GM19239 (cell line): Measurements from ENCODE around the gene NPHS1.
"Not testable (repeated sequence)": the region's sequence is repeated elsewhere in the genome, so short reads cannot be mapped to it uniquely, and the experiment has no call there.

ENCODE experiments used
- DNase-seq: peaks from one replicate; pipeline ENCODE4 v3.0.0; 2011; ENCODE audit warnings: low spot score; ENCODE audit not compliant: insufficient read length
- FAIRE-seq: peaks from 2 replicates; lab custom pipeline; 2011; peaks lifted over from hg19 to GRCh38; lab: Jason Lieb, UNC

NPHS1 gene

GRCh38 chr19:35852029-35852780 is at the start of gene NPHS1:
Gene NPHS1, minus strand, starts transcription at chr19:35852504. Its CDS starts 667 bp downstream, at chr19:35851837.
- DNase-seq, result no peak
- no peak for FAIRE-seq

GRCh38 chr19:35901055-35901644 is 48.8 kb upstream of the NPHS1 start:
- FAIRE-seq (no peak), DNase-seq (no peak)

GRCh38 chr19:35899547-35900214 is 47.4 kb upstream of the NPHS1 start:
- FAIRE-seq, result peak; percentile 98
- peak; percentile 87 for DNase-seq

- FAIRE-seq, result no peak
- no peak for DNase-seq
These were observed 46.1 kb upstream of the NPHS1 start for GRCh38 chr19:35898499-35898809.

GRCh38 chr19:35897706-35898451 is 45.6 kb upstream of the NPHS1 start:
- no peak for FAIRE-seq
- DNase-seq, result no peak

- FAIRE-seq, result no peak
These were observed 44.3 kb upstream of the NPHS1 start for GRCh38 chr19:35896643-35897040.

GRCh38 chr19:35895911-35896642 is 43.8 kb upstream of the NPHS1 start:
- DNase-seq (no peak), FAIRE-seq (no peak)

More at GRCh38 chr19:35896643-35897040, 44.3 kb upstream of the NPHS1 start:
- no peak for DNase-seq

GRCh38 chr19:35894342-35894741 is 42.0 kb upstream of the NPHS1 start:
- DNase-seq (no peak), FAIRE-seq (no peak)

GRCh38 chr19:35891819-35892218 is 39.5 kb upstream of the NPHS1 start:
- not testable (repeated sequence) for FAIRE-seq

GRCh38 chr19:35890113-35890650 is 37.9 kb upstream of the NPHS1 start:
- no peak for DNase-seq
- no peak for FAIRE-seq

More at GRCh38 chr19:35891819-35892218, 39.5 kb upstream of the NPHS1 start:
- DNase-seq, result not testable (repeated sequence)

- FAIRE-seq (no peak), DNase-seq (no peak)
These were observed 37.2 kb upstream of the NPHS1 start for GRCh38 chr19:35889370-35890112.

- no peak for DNase-seq
- FAIRE-seq, result no peak
These were observed 36.1 kb upstream of the NPHS1 start for GRCh38 chr19:35888398-35888797.

GRCh38 chr19:35887197-35887596 is 34.9 kb upstream of the NPHS1 start:
- no peak for FAIRE-seq
- no peak for DNase-seq

- DNase-seq, result no peak
- FAIRE-seq, result no peak
These were observed 33.6 kb upstream of the NPHS1 start for GRCh38 chr19:35885904-35886303.

- DNase-seq, result no peak
- no peak for FAIRE-seq
These were observed 33.0 kb upstream of the NPHS1 start for GRCh38 chr19:35885225-35885738.

GRCh38 chr19:35883882-35884281 is 31.6 kb upstream of the NPHS1 start:
- FAIRE-seq (no peak), DNase-seq (no peak)

- FAIRE-seq, result peak; percentile 86
- no peak for DNase-seq
These were observed 30.0 kb upstream of the NPHS1 start for GRCh38 chr19:35882114-35882832.

- DNase-seq (no peak), FAIRE-seq (peak; percentile 73)
These were observed 27.5 kb upstream of the NPHS1 start for GRCh38 chr19:35879770-35880317.
